GM12878 (cell line): ENCODE results near the gene SUPT4H1. TPM values are rescaled to one million over a fixed set of nuclear protein-coding genes. Genes with fewer than 3 reads are reported as not detected.

Experiments used
- ATAC-seq: fragments of 200-7000 bp; cut with Tn5 transposase; 3 replicates; pipeline ENCODE4 v1.9.1; 2020; ENCODE audit warnings: mild to moderate bottlenecking, moderate library complexity
- BruUV-seq: library from RNA; stranded (reverse); fragments of 400-500 nt; replicated peaks from 2 replicates; lab custom pipeline; 2021; lab: Mats Ljungman, UMichigan
- CTCF ChIA-PET: fragments of 300-600 bp; sonication (Branson Sonifier 250); formaldehyde crosslinking; extraction: SDS; loops from one replicate; lab custom pipeline; 2021; ENCODE audit warnings: inconsistent platforms; lab: Yijun Ruan, JAX
- POLR2A ChIA-PET: fragments of 350-600 bp; formaldehyde crosslinking; extraction: SDS; loops from one replicate; lab custom pipeline; 2021; ENCODE audit warnings: inconsistent platforms; lab: Charles Lee
- RAD21 ChIA-PET: fragments of 300-600 bp; sonication (Branson Sonifier 250); formaldehyde crosslinking; loops from one replicate; lab custom pipeline; 2023; ENCODE audit warnings: antibody characterized with exemption; ENCODE audit not compliant: unreplicated experiment; lab: Charles Lee
- SMC1A ChIA-PET: fragments of 300-600 bp; sonication (Branson Sonifier 250); formaldehyde crosslinking; loops from one replicate; lab custom pipeline; 2023; ENCODE audit not compliant: unreplicated experiment, uncharacterized antibody; lab: Charles Lee
- DNase-seq: peaks from one replicate; pipeline ENCODE4 v3.0.0-alpha.2; 2011; ENCODE audit warnings: low read depth, low spot score
- FAIRE-seq: peaks from 3 replicates; lab custom pipeline; 2011; peaks lifted over from hg19 to GRCh38; lab: Jason Lieb, UNC
- H2AFZ ChIP-seq: 2 replicates; pipeline ENCODE4 v1.6.0; 2011; ENCODE audit warnings: low read depth, low read length, control low read depth; ENCODE audit not compliant: control insufficient read depth
- H3K27ac ChIP-seq: 2 replicates; pipeline ENCODE4 v1.5.1; 2011; ENCODE audit warnings: control low read depth; ENCODE audit not compliant: control insufficient read depth, insufficient read depth
- H3K27me3 ChIP-seq, 2 experiments: replicated peaks in 1 of 2; 2 replicates each; pipeline versions ENCODE4 v1.6.0 to v1.6.1; 2011; ENCODE audit warnings: low read length in 1 of 2; ENCODE audit not compliant: control insufficient read depth in 2 of 2, insufficient read depth in 2 of 2
- H3K36me3 ChIP-seq, 2 experiments: 2 replicates each; pipeline ENCODE4 v1.5.1; 2011; ENCODE audit warnings: low read length in 1 of 2; ENCODE audit not compliant: control insufficient read depth in 2 of 2, insufficient read depth in 2 of 2
- H3K4me1 ChIP-seq: 2 replicates; pipeline ENCODE4 v1.6.1; 2011; ENCODE audit warnings: mild to moderate bottlenecking, low read length, moderate library complexity, mixed read lengths; ENCODE audit not compliant: control insufficient read depth, insufficient read depth
- H3K4me2 ChIP-seq: 2 replicates; pipeline ENCODE4 v1.6.0; 2011; ENCODE audit warnings: control low read depth; ENCODE audit not compliant: control insufficient read depth, insufficient read depth
- H3K4me3 ChIP-seq: fragments of 200-600 bp; sonication (generic); 2 replicates; pipeline ENCODE4 v1.5.1; 2016
- H3K79me2 ChIP-seq: 2 replicates; pipeline ENCODE4 v1.6.0; 2011; ENCODE audit warnings: low read length; ENCODE audit not compliant: control insufficient read depth, insufficient read depth
- H3K9ac ChIP-seq: 2 replicates; pipeline ENCODE4 v1.8.0; 2011; ENCODE audit warnings: low read length, control low read depth, mixed read lengths; ENCODE audit not compliant: control insufficient read depth, insufficient read depth
- H3K9me3 ChIP-seq: replicated peaks from 3 replicates; pipeline ENCODE4 v1.5.1; 2011; ENCODE audit warnings: mild to moderate bottlenecking, low read length; ENCODE audit not compliant: control insufficient read depth, insufficient read depth
- H4K20me1 ChIP-seq: 2 replicates; pipeline ENCODE4 v1.6.0; 2011; ENCODE audit not compliant: control insufficient read depth, insufficient read depth
- BCLAF1 ChIP-seq: fragments of 450-650 bp; IDR thresholded peaks from 2 replicates; pipeline ENCODE4 v1.6.1; 2017; ENCODE audit warnings: antibody characterized with exemption, mild to moderate bottlenecking, moderate library complexity
- CEBPB ChIP-seq, 2 experiments: fragments of 150-350 bp in 1 of 2; IDR thresholded peaks; 2 replicates each; pipeline ENCODE4 v1.6.1; 2012 to 2014; ENCODE audit warnings: low read depth in 2 of 2, low read length in 2 of 2, borderline replicate concordance in 1 of 2, inconsistent platforms in 1 of 2
- IRF4 ChIP-seq: IDR thresholded peaks from 2 replicates; pipeline ENCODE4 v1.6.1; 2011; ENCODE audit warnings: low read depth, low read length
- KLF5 ChIP-seq: fragments of 450-650 bp; IDR thresholded peaks from 2 replicates; pipeline ENCODE4 v1.6.1; 2014; ENCODE audit warnings: mild to moderate bottlenecking; ENCODE audit not compliant: partially characterized antibody
- LARP7 ChIP-seq: fragments of 450-650 bp; IDR thresholded peaks from 2 replicates; pipeline ENCODE4 v1.6.1; 2017; ENCODE audit warnings: mild to moderate bottlenecking
- POLR2AphosphoS5 ChIP-seq: IDR thresholded peaks from 2 replicates; pipeline ENCODE4 v1.6.1; 2011; ENCODE audit warnings: mild to moderate bottlenecking, low read length, inconsistent platforms
- SIN3A ChIP-seq: IDR thresholded peaks from 2 replicates; pipeline ENCODE4 v1.6.1; 2012; ENCODE audit warnings: low read depth, low read length, improper control_type of control experiment
- SREBF2 ChIP-seq: IDR thresholded peaks from 2 replicates; pipeline ENCODE4 v1.6.1; 2012; ENCODE audit warnings: mild to moderate bottlenecking, low read length
- TARDBP ChIP-seq: IDR thresholded peaks from 2 replicates; pipeline ENCODE4 v1.6.1; 2016; ENCODE audit warnings: borderline replicate concordance
- TBL1XR1 ChIP-seq: IDR thresholded peaks from 2 replicates; pipeline ENCODE4 v1.6.1; 2012; ENCODE audit warnings: low read depth, low read length, improper control_type of control experiment
- WGBS: methylation state at CpG from one replicate; pipeline ENCODE4 v1.1.6; 2016; ENCODE audit warnings: low lambda C conversion rate; ENCODE audit not compliant: insufficient replicate concordance, insufficient coverage; ENCODE audit errors: missing lambda C conversion rate; 5-methylcytosine and 5-hydroxymethylcytosine counted together
- in situ Hi-C: fragments of 300-500 bp; cut with MboI; formaldehyde crosslinking; loops from 9 replicates; pipeline ENCODE4 v1.14.3; 2018; ENCODE audit warnings: mixed read lengths
- intact Hi-C: fragments of 100-400 bp; cut with micrococcal nuclease; formaldehyde crosslinking; loops from one replicate; pipeline ENCODE4 v1.14.2; 2022; ENCODE audit not compliant: unreplicated experiment
- polyA plus RNA-seq, 11 experiments: library from polyadenylated mRNA; depleted of rRNA in 4 of 11; unstranded in 6 of 11; stranded (reverse) in 5 of 11; fragments of >200 nt; fragmentation: Nextera tagmentation in 4 of 11; fragmentation: Illumina TruSeq in 1 of 11; extraction: Ambion mirVana in 4 of 11; extraction: Trizol in 1 of 11; gene quantifications; 1 replicate in 1 of 11; 2 replicates in 10 of 11; pipeline versions ENCODE4 v1.2.1 to v1.2.3, GENCODE V29; 2011 to 2016; ENCODE audit warnings: inconsistent platforms in 2 of 11, missing spikeins in 2 of 11, low read depth in 1 of 11
- total RNA-seq, 4 experiments: library from RNA; depleted of rRNA in 3 of 4; stranded (reverse); fragments of >200 nt in 3 of 4; fragmentation: Illumina TruSeq in 1 of 4; extraction: Trizol in 1 of 4; gene quantifications; 2 replicates each; pipeline versions ENCODE4 v1.2.1 to v1.2.3, GENCODE V29; 2013 to 2021
- TF ChIP-seq, protein P1 (sequence below), 3 experiments: IDR thresholded peaks in 2 of 3; conservative IDR thresholded peaks in 1 of 3; 2 replicates each; pipeline ENCODE4 v1.5.1; 2011; ENCODE audit warnings: low read depth in 3 of 3, low read length in 3 of 3, mild to moderate bottlenecking in 3 of 3, control low read depth in 2 of 3, moderate library complexity in 2 of 3, inconsistent platforms in 1 of 3, mixed read lengths in 1 of 3; ENCODE audit not compliant: control insufficient read depth in 2 of 3, insufficient read depth in 1 of 3; ENCODE audit errors: extremely low read depth in 1 of 3
- TF ChIP-seq, protein P2 (sequence below): fragments of 150-350 bp; IDR thresholded peaks from 2 replicates; pipeline ENCODE4 v1.6.1; 2014; ENCODE audit warnings: mild to moderate bottlenecking, low read depth, low read length

Gene SUPT4H1
- total and polyA plus RNA-seq, 10 of the 15 experiments (the other 5 are each of a cell fraction or from before 2014, with no cell fraction given): 83.8 to 293 (median 128) TPM

DNA sequence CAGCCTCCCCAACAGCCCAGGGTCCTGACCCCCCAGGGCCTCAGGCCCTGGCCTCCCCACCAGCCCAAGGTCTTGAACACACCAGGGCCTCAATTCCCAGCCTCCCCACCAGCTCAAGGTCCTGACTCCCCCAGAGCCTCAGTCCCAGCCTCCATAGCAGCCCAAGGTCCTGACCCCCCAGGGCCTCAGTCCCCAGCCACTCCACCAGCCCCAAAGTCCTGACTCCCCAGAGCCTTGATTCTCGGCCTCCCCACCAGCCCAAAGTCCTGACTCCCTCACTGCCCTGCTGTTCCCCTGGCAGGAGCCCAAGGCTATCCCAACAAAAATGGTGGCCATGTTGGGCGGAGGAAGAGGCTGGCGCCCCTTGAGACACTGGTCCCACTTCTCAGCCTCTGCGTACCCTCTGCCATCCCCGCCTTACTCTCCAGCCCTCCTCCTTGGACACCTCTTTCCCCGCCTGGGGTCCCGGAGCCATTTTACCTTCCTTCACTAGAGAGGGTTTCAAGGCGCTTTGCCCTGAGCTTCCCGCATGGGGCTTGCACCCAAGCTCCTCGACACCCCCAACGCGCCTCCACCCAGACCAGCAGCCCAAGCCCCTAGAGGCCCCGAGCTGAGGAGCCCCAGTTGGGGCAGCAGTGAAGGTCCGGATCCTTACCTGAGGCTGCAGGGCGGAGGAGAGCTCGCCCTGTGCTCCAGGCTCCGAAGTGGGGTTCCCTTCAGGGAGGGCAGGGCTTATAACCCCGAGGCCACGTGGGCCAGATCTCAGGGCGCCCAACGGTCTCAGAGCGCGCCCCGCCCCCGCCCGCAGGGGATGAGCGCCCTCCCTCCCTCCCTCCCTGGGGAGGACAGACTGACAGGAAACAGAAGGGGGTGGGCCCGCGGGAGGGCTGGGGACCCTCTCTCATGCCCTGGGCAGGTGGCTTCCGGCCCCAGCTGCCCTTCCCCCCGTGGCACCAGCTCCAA is 19.9 kb downstream of the SUPT4H1 start (continued):
- TF ChIP-seq, protein P1, sequence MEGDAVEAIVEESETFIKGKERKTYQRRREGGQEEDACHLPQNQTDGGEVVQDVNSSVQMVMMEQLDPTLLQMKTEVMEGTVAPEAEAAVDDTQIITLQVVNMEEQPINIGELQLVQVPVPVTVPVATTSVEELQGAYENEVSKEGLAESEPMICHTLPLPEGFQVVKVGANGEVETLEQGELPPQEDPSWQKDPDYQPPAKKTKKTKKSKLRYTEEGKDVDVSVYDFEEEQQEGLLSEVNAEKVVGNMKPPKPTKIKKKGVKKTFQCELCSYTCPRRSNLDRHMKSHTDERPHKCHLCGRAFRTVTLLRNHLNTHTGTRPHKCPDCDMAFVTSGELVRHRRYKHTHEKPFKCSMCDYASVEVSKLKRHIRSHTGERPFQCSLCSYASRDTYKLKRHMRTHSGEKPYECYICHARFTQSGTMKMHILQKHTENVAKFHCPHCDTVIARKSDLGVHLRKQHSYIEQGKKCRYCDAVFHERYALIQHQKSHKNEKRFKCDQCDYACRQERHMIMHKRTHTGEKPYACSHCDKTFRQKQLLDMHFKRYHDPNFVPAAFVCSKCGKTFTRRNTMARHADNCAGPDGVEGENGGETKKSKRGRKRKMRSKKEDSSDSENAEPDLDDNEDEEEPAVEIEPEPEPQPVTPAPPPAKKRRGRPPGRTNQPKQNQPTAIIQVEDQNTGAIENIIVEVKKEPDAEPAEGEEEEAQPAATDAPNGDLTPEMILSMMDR (IDR thresholded peaks at IDR 0.05 in 2 of 3, conservative IDR thresholded peaks at IDR 0.05 in 1 of 3; ENCODE audit: control insufficient read depth in 2 of 3, extremely low read depth in 1 of 3, insufficient read depth in 1 of 3, low read depth in 3 of 3, low read length in 3 of 3): no peak
- peak; percentile 97 for TF ChIP-seq POLR2AphosphoS5
- TF ChIP-seq SIN3A: peak; percentile 69; the same call in 1 of the 2 replicates
- TF ChIP-seq LARP7: peak; percentile 99
- TF ChIP-seq, all 136 proteins: peak for 65

GRCh38 chr17:58330997-58331814 is 20.8 kb downstream of the SUPT4H1 start:
- peak; percentile 1 for ATAC-seq
- in situ Hi-C loops: loop anchor here (10.0 kb wide), 1 partner anchor 1504 kb away; no protein-coding TSS in a partner anchor
- SMC1A ChIA-PET: interaction anchor here (1.4 to 8.6 kb wide), 2 partner anchors 12 to 86 kb away, joined by 8 to 143 read pairs; partner anchors contain the start of gene RNF43
- no peaks in the 10 kb centered on the region; the same call in 2 of the 3 replicates for H3K9me3 ChIP-seq
- peak overlapping the region; percentile 94 for H3K4me3 ChIP-seq
- POLR2A ChIA-PET: interaction anchor here (0.7 to 18.5 kb wide), 6 partner anchors 8 to 85 kb away, joined by 3 to 373 read pairs (median 5); partner anchors contain the start of gene RNF43
- under 1% methylated on average over 18 of the region's 23 CpGs for WGBS
- no peak for DNase-seq
- peak overlapping the region; percentile 63 for H3K4me2 ChIP-seq
- intact Hi-C loops: no loop called here
- H3K36me3 ChIP-seq: peaks cover 6 to 14% of the 10 kb centered on the region in 2 experiments
- no TSS peak for BruUV-seq
- H4K20me1 ChIP-seq: no peaks in the 10 kb centered on the region; the same call in 1 of the 2 replicates
- CTCF ChIA-PET: interaction anchor here (0.8 to 3.2 kb wide), 3 partner anchors 11 to 84 kb away, joined by 3 to 28 read pairs (median 10); partner anchors contain the start of gene RNF43
- RAD21 ChIA-PET: interaction anchor here (0.6 to 18.1 kb wide), 3 partner anchors 11 to 84 kb away, joined by 3 to 323 read pairs (median 102); partner anchors contain the start of genes RNF43 and SUPT4H1
- H2AFZ ChIP-seq: no peak overlapping the region
- H3K9ac ChIP-seq: peak overlapping the region; percentile 100
- H3K79me2 ChIP-seq: peaks cover 77% of the 10 kb centered on the region
- no peaks in the 10 kb centered on the region for H3K27me3 ChIP-seq
- H3K27ac ChIP-seq: peak overlapping the region; percentile 100
- peaks cover 37% of the 10 kb centered on the region for H3K4me1 ChIP-seq
- FAIRE-seq: no peak
- TF ChIP-seq, protein P2, sequence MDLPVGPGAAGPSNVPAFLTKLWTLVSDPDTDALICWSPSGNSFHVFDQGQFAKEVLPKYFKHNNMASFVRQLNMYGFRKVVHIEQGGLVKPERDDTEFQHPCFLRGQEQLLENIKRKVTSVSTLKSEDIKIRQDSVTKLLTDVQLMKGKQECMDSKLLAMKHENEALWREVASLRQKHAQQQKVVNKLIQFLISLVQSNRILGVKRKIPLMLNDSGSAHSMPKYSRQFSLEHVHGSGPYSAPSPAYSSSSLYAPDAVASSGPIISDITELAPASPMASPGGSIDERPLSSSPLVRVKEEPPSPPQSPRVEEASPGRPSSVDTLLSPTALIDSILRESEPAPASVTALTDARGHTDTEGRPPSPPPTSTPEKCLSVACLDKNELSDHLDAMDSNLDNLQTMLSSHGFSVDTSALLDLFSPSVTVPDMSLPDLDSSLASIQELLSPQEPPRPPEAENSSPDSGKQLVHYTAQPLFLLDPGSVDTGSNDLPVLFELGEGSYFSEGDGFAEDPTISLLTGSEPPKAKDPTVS: no peak
- no peak for TF ChIP-seq KLF5
- TF ChIP-seq BCLAF1: no peak
- TF ChIP-seq SREBF2: no peak
- peak; percentile 35; the same call in 1 of the 2 replicates for TF ChIP-seq TBL1XR1
- TF ChIP-seq CEBPB (IDR thresholded peaks at IDR 0.05; ENCODE audit: borderline replicate concordance in 1 of 2, low read depth in 2 of 2, low read length in 2 of 2): no peak
- TF ChIP-seq IRF4: peak; percentile 29; the same call in 1 of the 2 replicates
- TF ChIP-seq TARDBP: 0 out of 2 replicates have a peak, but pooled peaks have one; percentile 19
